ENCODE measurements around the gene CRYL1. TPM values are rescaled to one million over a fixed set of nuclear protein-coding genes. Genes with fewer than 3 reads are reported as not detected.

CRYL1 gene
- total RNA-seq, 1 experiment from 2014 or later: 2.9 TPM

DNA sequence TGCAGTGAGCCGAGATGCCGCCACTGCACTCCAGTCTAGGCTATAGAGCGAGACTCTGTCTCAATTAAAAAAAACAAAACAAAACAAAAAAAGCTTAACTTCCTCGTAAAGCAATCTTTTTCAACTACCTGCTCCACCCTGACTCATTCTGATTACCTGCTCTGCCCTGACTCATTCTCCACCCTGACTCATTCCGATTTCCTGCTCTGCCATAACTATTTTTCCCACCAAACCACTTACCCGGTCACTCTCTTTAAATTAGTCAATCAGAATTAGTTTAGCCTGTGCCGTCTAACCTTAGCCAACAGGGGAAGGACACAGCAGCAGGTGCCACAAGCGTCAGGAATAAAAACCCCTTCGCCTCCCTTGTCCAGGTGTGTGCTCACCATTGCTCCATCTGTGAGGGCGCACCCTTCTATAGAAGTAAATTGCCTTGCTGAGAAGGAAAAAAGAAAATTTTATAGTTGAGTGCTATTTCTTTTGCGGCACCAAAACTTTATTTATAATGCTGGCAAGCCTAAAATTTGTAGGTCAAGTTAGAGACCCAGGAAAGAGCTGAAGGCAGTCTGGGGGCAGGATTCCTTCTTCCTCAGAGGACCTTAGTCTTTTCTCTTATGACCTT is 39.6 kb upstream of the CRYL1 start (continued):
- TF ChIP-seq, protein P1, sequence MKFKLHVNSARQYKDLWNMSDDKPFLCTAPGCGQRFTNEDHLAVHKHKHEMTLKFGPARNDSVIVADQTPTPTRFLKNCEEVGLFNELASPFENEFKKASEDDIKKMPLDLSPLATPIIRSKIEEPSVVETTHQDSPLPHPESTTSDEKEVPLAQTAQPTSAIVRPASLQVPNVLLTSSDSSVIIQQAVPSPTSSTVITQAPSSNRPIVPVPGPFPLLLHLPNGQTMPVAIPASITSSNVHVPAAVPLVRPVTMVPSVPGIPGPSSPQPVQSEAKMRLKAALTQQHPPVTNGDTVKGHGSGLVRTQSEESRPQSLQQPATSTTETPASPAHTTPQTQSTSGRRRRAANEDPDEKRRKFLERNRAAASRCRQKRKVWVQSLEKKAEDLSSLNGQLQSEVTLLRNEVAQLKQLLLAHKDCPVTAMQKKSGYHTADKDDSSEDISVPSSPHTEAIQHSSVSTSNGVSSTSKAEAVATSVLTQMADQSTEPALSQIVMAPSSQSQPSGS (CRISPR knock-in tag; IDR thresholded peaks at IDR 0.05; ENCODE audit: borderline replicate concordance, low read depth): no peak
- TF ChIP-seq, protein P2, sequence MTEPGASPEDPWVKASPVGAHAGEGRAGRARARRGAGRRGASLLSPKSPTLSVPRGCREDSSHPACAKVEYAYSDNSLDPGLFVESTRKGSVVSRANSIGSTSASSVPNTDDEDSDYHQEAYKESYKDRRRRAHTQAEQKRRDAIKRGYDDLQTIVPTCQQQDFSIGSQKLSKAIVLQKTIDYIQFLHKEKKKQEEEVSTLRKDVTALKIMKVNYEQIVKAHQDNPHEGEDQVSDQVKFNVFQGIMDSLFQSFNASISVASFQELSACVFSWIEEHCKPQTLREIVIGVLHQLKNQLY (CRISPR knock-in tag; IDR thresholded peaks at IDR 0.05): no peak
- TF ChIP-seq E2F4 (CRISPR knock-in tag; IDR thresholded peaks at IDR 0.05; ENCODE audit: borderline replicate concordance, low read depth) (no peak), NR3C1 (CRISPR knock-in tag; conservative IDR thresholded peaks at IDR 0.05; ENCODE audit: low read depth) (no peak)
- TF ChIP-seq, protein P3, sequence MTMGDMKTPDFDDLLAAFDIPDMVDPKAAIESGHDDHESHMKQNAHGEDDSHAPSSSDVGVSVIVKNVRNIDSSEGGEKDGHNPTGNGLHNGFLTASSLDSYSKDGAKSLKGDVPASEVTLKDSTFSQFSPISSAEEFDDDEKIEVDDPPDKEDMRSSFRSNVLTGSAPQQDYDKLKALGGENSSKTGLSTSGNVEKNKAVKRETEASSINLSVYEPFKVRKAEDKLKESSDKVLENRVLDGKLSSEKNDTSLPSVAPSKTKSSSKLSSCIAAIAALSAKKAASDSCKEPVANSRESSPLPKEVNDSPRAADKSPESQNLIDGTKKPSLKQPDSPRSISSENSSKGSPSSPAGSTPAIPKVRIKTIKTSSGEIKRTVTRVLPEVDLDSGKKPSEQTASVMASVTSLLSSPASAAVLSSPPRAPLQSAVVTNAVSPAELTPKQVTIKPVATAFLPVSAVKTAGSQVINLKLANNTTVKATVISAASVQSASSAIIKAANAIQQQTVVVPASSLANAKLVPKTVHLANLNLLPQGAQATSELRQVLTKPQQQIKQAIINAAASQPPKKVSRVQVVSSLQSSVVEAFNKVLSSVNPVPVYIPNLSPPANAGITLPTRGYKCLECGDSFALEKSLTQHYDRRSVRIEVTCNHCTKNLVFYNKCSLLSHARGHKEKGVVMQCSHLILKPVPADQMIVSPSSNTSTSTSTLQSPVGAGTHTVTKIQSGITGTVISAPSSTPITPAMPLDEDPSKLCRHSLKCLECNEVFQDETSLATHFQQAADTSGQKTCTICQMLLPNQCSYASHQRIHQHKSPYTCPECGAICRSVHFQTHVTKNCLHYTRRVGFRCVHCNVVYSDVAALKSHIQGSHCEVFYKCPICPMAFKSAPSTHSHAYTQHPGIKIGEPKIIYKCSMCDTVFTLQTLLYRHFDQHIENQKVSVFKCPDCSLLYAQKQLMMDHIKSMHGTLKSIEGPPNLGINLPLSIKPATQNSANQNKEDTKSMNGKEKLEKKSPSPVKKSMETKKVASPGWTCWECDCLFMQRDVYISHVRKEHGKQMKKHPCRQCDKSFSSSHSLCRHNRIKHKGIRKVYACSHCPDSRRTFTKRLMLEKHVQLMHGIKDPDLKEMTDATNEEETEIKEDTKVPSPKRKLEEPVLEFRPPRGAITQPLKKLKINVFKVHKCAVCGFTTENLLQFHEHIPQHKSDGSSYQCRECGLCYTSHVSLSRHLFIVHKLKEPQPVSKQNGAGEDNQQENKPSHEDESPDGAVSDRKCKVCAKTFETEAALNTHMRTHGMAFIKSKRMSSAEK (CRISPR knock-in tag; IDR thresholded peaks at IDR 0.05; ENCODE audit: borderline replicate concordance): no peak

- Mint-ChIP-seq H3K4me3 (no peak overlapping the region), H3K4me1 (peaks cover 3% of the 10 kb centered on the region; the same call in 1 of the 2 replicates), H3K9me3 (peaks cover 21% of the 10 kb centered on the region), H3K27ac (no peak overlapping the region), H3K36me3 (peaks cover 15% of the 10 kb centered on the region), H3K27me3 (ENCODE audit: low read depth) (peaks cover 15% of the 10 kb centered on the region)
- ChIA-PET CTCF (no interaction called here), POLR2A (no interaction called here)
- DNase-seq (ENCODE audit: low spot score) (no peak), ATAC-seq (no peak)
- TF ChIP-seq, protein P4, sequence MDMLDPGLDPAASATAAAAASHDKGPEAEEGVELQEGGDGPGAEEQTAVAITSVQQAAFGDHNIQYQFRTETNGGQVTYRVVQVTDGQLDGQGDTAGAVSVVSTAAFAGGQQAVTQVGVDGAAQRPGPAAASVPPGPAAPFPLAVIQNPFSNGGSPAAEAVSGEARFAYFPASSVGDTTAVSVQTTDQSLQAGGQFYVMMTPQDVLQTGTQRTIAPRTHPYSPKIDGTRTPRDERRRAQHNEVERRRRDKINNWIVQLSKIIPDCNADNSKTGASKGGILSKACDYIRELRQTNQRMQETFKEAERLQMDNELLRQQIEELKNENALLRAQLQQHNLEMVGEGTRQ (CRISPR knock-in tag; IDR thresholded peaks at IDR 0.05): no peak
- TF ChIP-seq ZNF512 (CRISPR knock-in tag; IDR thresholded peaks at IDR 0.05; ENCODE audit: borderline replicate concordance) (no peak), ZNF423 (CRISPR knock-in tag; IDR thresholded peaks at IDR 0.05) (no peak), E2F4 (CRISPR knock-in tag; IDR thresholded peaks at IDR 0.05; ENCODE audit: borderline replicate concordance, low read depth) (no peak), ESRRA (CRISPR knock-in tag; IDR thresholded peaks at IDR 0.05; ENCODE audit: borderline replicate concordance) (no peak), FOXP4 (CRISPR knock-in tag; IDR thresholded peaks at IDR 0.05) (no peak), KAT7 (CRISPR knock-in tag; IDR thresholded peaks at IDR 0.05; ENCODE audit: borderline replicate concordance) (no peak), ZNF138 (CRISPR knock-in tag; conservative IDR thresholded peaks at IDR 0.05) (no peak), FOXJ3 (CRISPR knock-in tag; IDR thresholded peaks at IDR 0.05; ENCODE audit: borderline replicate concordance) (no peak), CBFB (CRISPR knock-in tag; IDR thresholded peaks at IDR 0.05; ENCODE audit: low read depth) (no peak)
- TF ChIP-seq, protein P5, sequence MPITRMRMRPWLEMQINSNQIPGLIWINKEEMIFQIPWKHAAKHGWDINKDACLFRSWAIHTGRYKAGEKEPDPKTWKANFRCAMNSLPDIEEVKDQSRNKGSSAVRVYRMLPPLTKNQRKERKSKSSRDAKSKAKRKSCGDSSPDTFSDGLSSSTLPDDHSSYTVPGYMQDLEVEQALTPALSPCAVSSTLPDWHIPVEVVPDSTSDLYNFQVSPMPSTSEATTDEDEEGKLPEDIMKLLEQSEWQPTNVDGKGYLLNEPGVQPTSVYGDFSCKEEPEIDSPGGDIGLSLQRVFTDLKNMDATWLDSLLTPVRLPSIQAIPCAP (CRISPR knock-in tag; IDR thresholded peaks at IDR 0.05): no peak
- TF ChIP-seq, protein P6, sequence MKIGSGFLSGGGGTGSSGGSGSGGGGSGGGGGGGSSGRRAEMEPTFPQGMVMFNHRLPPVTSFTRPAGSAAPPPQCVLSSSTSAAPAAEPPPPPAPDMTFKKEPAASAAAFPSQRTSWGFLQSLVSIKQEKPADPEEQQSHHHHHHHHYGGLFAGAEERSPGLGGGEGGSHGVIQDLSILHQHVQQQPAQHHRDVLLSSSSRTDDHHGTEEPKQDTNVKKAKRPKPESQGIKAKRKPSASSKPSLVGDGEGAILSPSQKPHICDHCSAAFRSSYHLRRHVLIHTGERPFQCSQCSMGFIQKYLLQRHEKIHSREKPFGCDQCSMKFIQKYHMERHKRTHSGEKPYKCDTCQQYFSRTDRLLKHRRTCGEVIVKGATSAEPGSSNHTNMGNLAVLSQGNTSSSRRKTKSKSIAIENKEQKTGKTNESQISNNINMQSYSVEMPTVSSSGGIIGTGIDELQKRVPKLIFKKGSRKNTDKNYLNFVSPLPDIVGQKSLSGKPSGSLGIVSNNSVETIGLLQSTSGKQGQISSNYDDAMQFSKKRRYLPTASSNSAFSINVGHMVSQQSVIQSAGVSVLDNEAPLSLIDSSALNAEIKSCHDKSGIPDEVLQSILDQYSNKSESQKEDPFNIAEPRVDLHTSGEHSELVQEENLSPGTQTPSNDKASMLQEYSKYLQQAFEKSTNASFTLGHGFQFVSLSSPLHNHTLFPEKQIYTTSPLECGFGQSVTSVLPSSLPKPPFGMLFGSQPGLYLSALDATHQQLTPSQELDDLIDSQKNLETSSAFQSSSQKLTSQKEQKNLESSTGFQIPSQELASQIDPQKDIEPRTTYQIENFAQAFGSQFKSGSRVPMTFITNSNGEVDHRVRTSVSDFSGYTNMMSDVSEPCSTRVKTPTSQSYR (CRISPR knock-in tag; IDR thresholded peaks at IDR 0.05): no peak
These were observed 36.1 kb upstream of the CRYL1 start for GRCh38 chr13:20561741-20562140.

Data from WTC11 (cell line).